ENCODE data around the gene RSPH6A. TPM values are rescaled to one million over a fixed set of nuclear protein-coding genes. Genes with fewer than 3 reads are reported as not detected.

RSPH6A gene
- 0.19 and 0.26 TPM in 2 replicates for total RNA-seq (ENCODE audit: low replicate concordance)
- long read RNA-seq = 0 reads

DNA sequence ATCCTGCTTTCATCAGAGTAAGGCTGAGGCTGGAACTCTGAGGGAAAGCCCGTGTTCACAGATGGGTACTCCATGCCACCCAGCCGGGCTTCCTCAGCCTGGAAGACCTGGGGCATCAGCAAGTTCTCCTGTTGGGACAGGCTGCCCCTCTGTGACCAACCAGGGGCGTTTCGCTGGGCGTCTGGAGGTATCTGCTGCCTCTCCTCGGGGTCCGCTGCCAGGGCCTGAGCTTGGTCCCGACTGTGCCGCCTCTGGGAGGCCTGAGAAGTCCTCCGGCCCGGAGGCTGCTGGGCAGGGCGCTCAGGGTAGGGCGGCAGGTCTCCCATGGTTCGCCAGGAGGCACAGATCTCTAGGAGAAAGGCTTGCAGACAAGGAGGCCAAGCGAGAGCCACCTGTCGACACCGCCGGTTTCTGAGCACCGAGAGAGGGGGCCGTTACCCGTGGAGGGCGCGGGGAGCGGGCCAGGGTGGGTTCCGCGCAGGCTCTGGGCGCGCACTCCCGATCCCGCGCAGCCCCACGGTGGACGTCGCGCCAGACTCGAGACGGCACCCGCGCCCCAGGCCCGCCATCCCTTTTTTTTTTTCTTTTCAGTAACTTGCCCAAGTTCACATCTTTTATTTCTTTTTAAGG lies at the start of gene RSPH6A:
TSS of gene RSPH6A (minus strand) at position 458 of the 630 bp plus-strand sequence. CDS start at position 326, 132 bp downstream.
- H3K4me3 Mint-ChIP-seq = peak within 1 kb of the TSS; percentile 89
- H3K36me3 Mint-ChIP-seq = no peaks in the 10 kb centered on the region
- H3K27me3 Mint-ChIP-seq = no peaks in the 10 kb centered on the region
- no peaks in the 10 kb centered on the region for H3K4me1 Mint-ChIP-seq (ENCODE audit: unreplicated experiment)
- DNase-seq (ENCODE audit: extremely low spot score, unreplicated experiment) = no peak
- H3K27ac Mint-ChIP-seq = no peak within 1 kb of the TSS
- TF ChIP-seq, protein P1, sequence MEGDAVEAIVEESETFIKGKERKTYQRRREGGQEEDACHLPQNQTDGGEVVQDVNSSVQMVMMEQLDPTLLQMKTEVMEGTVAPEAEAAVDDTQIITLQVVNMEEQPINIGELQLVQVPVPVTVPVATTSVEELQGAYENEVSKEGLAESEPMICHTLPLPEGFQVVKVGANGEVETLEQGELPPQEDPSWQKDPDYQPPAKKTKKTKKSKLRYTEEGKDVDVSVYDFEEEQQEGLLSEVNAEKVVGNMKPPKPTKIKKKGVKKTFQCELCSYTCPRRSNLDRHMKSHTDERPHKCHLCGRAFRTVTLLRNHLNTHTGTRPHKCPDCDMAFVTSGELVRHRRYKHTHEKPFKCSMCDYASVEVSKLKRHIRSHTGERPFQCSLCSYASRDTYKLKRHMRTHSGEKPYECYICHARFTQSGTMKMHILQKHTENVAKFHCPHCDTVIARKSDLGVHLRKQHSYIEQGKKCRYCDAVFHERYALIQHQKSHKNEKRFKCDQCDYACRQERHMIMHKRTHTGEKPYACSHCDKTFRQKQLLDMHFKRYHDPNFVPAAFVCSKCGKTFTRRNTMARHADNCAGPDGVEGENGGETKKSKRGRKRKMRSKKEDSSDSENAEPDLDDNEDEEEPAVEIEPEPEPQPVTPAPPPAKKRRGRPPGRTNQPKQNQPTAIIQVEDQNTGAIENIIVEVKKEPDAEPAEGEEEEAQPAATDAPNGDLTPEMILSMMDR (conservative IDR thresholded peaks at IDR 0.05) = no peak
- H3K9me3 Mint-ChIP-seq = no peaks in the 10 kb centered on the region

DNA sequence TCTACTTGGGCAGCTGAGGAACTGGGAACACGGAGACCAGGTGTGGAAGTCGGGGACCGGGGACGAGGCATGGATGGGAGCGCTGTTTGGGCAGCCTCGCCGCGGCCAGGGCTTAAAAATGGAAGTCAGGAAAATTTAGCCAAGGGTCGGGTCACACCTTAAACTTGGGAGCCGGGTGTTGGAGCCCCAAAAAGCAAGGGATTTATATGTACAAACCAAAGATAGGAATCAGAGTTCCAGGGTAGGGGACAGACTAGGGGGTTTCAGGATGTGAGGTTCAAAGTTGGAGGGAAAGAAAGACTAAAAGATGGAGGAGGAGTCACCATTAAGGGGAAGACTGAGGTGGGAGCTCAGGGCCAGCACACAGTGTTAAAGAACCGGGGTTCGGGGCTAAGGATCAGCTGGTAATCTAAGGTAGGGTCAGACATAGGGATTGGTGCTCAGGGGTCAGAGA lies 49.5 kb upstream of the RSPH6A start:
- H3K9me3 Mint-ChIP-seq = no peaks in the 10 kb centered on the region
- peaks cover 8% of the 10 kb centered on the region for H3K4me1 Mint-ChIP-seq (ENCODE audit: unreplicated experiment)
- H3K27ac Mint-ChIP-seq = peak overlapping the region; percentile 59
- peaks cover 54% of the 10 kb centered on the region for H3K27me3 Mint-ChIP-seq
- H3K4me3 Mint-ChIP-seq = peak overlapping the region; percentile 84
- TF ChIP-seq, protein P1 (conservative IDR thresholded peaks at IDR 0.05) = no peak
- no peak for DNase-seq (ENCODE audit: extremely low spot score, unreplicated experiment)
- no peaks in the 10 kb centered on the region for H3K36me3 Mint-ChIP-seq

DNA sequence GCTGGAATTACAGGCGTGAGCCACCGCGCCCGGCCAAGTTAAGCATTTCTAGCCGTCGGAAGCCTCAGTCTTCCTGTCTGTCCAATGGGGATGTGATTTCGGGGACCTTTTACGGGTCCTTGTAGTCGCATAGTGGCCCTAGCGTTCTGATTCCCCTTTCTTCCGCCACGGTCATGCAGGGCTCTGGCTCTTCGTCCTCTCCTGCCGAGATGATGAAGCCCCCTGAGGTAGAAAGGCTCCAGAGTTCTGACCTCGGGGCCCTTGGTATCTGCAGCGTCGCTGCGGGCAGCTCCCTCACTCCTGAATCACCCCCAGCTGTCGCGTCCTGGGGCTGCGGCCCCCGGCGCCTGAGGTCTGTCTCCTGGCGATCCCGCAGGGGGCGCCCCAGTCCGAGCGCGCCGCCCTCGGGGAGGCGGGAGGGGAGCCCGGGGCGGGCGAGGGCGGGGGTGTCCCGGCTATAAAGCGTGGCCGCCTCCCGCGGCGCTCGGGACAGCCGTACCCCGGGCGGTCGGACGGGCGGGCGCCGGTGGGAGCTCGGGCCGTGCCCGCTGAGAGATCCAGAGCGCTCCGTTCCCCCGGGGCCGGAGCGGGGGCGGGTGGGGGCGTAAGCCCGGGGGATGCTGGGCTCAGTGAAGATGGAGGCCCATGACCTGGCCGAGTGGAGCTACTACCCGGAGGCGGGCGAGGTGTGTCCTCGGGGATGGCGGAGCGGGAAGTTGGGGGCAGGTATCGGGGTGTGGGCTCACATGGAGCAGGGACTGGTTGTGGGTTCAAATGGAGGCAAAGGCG lies 48.9 kb upstream of the RSPH6A start, which contains the start of gene FOXA3:
TSS of gene FOXA3 (plus strand) at position 487 of the 789 bp plus-strand sequence. CDS start at position 618, 131 bp downstream.
- DNase-seq (ENCODE audit: extremely low spot score, unreplicated experiment) = peak; percentile 73
- Mint-ChIP-seq H3K9me3 (no peaks in the 10 kb centered on the region), H3K4me3 (peak within 1 kb of the TSS; percentile 97), H3K27me3 (peaks cover 54% of the 10 kb centered on the region), H3K36me3 (no peaks in the 10 kb centered on the region), H3K27ac (peak within 1 kb of the TSS; percentile 93), H3K4me1 (ENCODE audit: unreplicated experiment) (peaks cover 8% of the 10 kb centered on the region)
- TF ChIP-seq, protein P1 (conservative IDR thresholded peaks at IDR 0.05) = peak; percentile 70

DNA sequence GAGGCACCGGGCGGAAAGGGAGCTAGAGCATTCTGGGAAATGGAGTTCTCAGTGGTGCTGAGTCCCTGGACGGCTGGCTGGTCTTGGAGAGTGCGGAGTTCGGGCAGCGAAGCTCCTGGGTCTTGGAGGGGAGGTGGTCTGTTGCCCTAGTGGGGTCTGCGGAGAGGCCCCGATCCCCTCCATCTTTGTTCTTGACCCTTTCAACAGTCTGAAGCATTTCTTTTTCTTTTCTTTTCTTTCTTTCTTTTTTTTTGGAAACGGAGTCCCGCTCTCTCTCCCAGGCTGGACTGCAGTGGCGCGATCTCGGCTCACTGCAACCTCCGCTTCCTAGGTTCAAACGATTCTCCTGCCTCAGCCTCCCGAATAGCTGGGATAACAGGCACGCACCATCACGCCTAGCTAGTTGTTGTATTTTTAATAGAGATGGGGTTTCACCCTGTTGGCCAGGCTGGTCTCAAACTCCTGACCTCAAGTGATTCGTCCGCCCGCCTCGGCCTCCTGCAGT lies 48.3 kb upstream of the RSPH6A start:
- Mint-ChIP-seq H3K27ac (peak overlapping the region; percentile 93), H3K27me3 (peaks cover 54% of the 10 kb centered on the region)
- TF ChIP-seq, protein P1 (conservative IDR thresholded peaks at IDR 0.05) = no peak

DNA sequence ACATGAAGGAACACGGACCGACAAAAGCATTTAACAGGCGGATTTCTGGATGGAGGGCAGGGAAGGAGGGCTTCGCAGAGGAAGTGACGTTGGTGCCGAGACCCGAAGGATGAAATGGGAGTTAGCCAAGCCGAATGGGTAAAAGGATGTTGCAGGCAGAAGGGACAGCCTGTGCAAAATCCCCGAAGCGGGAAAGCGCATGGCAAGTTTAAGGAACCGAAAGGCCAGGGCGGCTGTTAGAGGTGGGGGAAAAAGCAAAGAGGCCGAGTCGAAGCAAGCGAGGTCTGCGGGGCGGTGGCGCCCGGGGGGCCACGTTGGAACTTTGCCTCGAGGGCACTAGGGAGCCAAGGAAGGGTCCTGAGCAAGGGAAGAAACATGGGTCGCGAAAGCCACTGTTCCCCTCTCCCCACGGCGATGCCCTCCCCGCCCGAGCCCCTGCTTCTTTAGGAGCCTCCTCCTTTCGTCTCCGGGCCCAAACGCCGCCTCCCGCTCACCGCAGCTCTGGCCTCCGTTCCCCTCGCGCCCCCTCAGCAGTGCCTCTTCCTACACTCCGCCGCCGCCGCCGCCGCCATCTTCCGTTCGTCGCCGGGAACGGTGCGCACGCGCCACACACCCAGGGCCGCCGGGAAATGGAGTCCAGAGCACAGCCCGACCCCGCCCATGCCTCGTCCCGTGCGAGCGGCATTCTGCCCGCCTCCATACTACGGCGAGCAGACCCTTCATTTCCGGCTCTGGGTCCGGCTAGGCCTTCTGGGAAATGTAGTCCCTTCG lies 47.6 kb upstream of the RSPH6A start, which contains the start of gene SYMPK:
TSS of gene SYMPK (minus strand) at position 584 of the 771 bp plus-strand sequence. CDS start 8,652 bp downstream, outside the sequence.
- Mint-ChIP-seq H3K27me3 (peaks cover 50% of the 10 kb centered on the region), H3K36me3 (no peaks in the 10 kb centered on the region), H3K4me1 (ENCODE audit: unreplicated experiment) (peaks cover 8% of the 10 kb centered on the region), H3K4me3 (peak within 1 kb of the TSS; percentile 97), H3K27ac (peak within 1 kb of the TSS; percentile 93), H3K9me3 (no peaks in the 10 kb centered on the region)
- TF ChIP-seq, protein P1 (conservative IDR thresholded peaks at IDR 0.05) = no peak
- DNase-seq (ENCODE audit: extremely low spot score, unreplicated experiment) = peak; percentile 99

More for the DNA sequence above, 48.3 kb upstream of the RSPH6A start:
- no peaks in the 10 kb centered on the region for H3K36me3 Mint-ChIP-seq
- H3K4me3 Mint-ChIP-seq = peak overlapping the region; percentile 97
- H3K9me3 Mint-ChIP-seq = no peaks in the 10 kb centered on the region
- no peak for DNase-seq (ENCODE audit: extremely low spot score, unreplicated experiment)
- H3K4me1 Mint-ChIP-seq (ENCODE audit: unreplicated experiment) = peaks cover 8% of the 10 kb centered on the region

Data from type B pancreatic cell (in vitro differentiated cells).